C4-2B (cell line): ENCODE data around the gene SCIN.
"Not testable (repeated sequence)": the region's sequence is repeated elsewhere in the genome, so short reads cannot be mapped to it uniquely, and the experiment has no call there.

ENCODE experiments used
- CTCF ChIP-seq: fragments of 450-650 bp; conservative IDR thresholded peaks from 2 replicates; pipeline ENCODE4 v1.5.1; 2017; ENCODE audit warnings: mild to moderate bottlenecking
- ZFX ChIP-seq: fragments of 450-650 bp; IDR thresholded peaks from 2 replicates; pipeline ENCODE4 v1.6.1; 2017

- TF ChIP-seq CTCF, ZFX: not testable (repeated sequence)
Observed at GRCh38 chr7:12645212-12645611, 74.7 kb downstream of the SCIN start.
